Spinal cord (tissue), 10 donors: ENCODE data around the gene SCUBE3. TPM values are rescaled to one million over a fixed set of nuclear protein-coding genes. Genes with fewer than 3 reads are reported as not detected.

Source experiments
- DNase-seq, 6 donors: peaks; one replicate each; pipeline versions ENCODE4 v3.0.0 to v3.0.0-alpha.2; 2013 to 2015; ENCODE audit warnings: low spot score in 6 of 6, low read depth in 4 of 6
- H3K27ac ChIP-seq: one replicate; pipeline ENCODE4 v1.5.1; 2013; ENCODE audit warnings: low read depth, low read length, control low read depth
- H3K27me3 ChIP-seq: one replicate; pipeline ENCODE4 v1.6.1; 2013; ENCODE audit warnings: low read length; ENCODE audit not compliant: control insufficient read depth, insufficient read depth
- H3K36me3 ChIP-seq: one replicate; pipeline ENCODE4 v1.6.1; 2013; ENCODE audit warnings: low read length; ENCODE audit not compliant: control insufficient read depth, insufficient read depth
- H3K4me1 ChIP-seq: one replicate; pipeline ENCODE4 v1.6.1; 2013; ENCODE audit warnings: low read length; ENCODE audit not compliant: control insufficient read depth, insufficient read depth
- H3K4me3 ChIP-seq: one replicate; pipeline ENCODE4 v1.5.1; 2013; ENCODE audit warnings: low read depth, low read length, control low read depth
- H3K9me3 ChIP-seq: one replicate; pipeline ENCODE4 v1.6.1; 2013; ENCODE audit warnings: low read length; ENCODE audit not compliant: control insufficient read depth, insufficient read depth
- WGBS: methylation state at CpG from one replicate; pipeline ENCODE4 v1.1.5; 2013; ENCODE audit warnings: missing lambda C conversion rate; ENCODE audit not compliant: insufficient coverage; 5-methylcytosine and 5-hydroxymethylcytosine counted together
- polyA plus RNA-seq, 2 donors: library from polyadenylated mRNA; unstranded; fragments of 120-200 nt; gene quantifications; one replicate each; pipeline ENCODE4 v1.2.1, GENCODE V29; 2013; ENCODE audit not compliant: insufficient read length in 2 of 2
- total RNA-seq, 2 donors: library from RNA; depleted of rRNA in 1 of 2; stranded (reverse); fragments of 120-200 nt in 1 of 2; fragments of >200 nt in 1 of 2; gene quantifications; one replicate each; pipeline versions ENCODE4 v1.2.3 to v1.2.4, GENCODE V29; 2013 to 2014
- donor health status: healthy.

SCUBE3 gene
- total and polyA plus RNA-seq, 4 donors, result 4.4 to 11.5 (median 7.9) TPM

DNA sequence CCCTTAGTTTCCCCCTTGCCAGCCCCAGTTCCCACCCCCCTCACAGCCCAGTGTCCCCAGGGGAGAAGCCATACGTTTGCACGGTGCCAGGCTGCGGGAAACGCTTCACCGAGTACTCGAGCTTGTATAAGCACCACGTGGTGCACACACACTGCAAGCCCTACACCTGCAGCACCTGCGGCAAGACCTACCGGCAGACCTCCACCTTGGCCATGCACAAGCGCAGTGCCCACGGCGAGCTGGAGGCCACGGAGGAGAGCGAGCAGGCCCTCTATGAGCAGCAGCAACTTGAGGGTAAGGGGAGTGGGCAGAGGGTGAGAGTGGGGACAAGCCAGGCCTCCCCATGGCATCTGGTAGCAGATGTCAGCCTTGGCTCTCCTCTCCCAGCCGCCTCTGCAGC, 78.7 kb downstream of the SCUBE3 start:
- peaks cover 13% of the 10 kb centered on the region for H3K4me1 ChIP-seq
- H3K27ac ChIP-seq, result no peak overlapping the region
- H3K36me3 ChIP-seq, result peaks cover 87% of the 10 kb centered on the region
- no peak for DNase-seq
- H3K4me3 ChIP-seq, result no peak overlapping the region
- no peaks in the 10 kb centered on the region for H3K9me3 ChIP-seq
- H3K27me3 ChIP-seq, result no peaks in the 10 kb centered on the region
- WGBS, result 81% methylated on average over 13 of the region's 15 CpGs

DNA sequence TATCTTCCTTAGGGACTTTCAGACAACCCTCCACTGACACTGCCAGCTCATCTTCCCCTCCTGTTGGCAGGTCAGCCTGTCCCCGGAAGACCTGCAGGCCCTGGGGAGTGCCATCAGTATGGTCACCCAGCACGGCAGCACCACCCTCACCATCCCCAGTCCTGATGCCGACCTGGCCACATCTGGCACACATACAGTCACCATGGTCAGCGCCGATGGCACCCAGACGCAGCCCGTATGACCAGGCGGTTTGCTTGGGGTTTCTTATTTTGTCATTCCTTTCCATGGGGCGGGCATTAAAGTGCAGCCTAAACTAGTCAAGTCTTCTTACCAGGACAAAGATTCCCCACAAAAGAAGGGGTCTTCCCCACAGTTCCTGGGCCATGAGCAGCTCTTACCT, 79.9 kb downstream of the SCUBE3 start:
- no peak overlapping the region for H3K27ac ChIP-seq
- H3K27me3 ChIP-seq, result no peaks in the 10 kb centered on the region
- H3K9me3 ChIP-seq, result no peaks in the 10 kb centered on the region
- H3K36me3 ChIP-seq, result peaks cover 84% of the 10 kb centered on the region
- no peak for DNase-seq
- H3K4me3 ChIP-seq, result no peak overlapping the region
- H3K4me1 ChIP-seq, result peaks cover 21% of the 10 kb centered on the region
- 97% methylated on average over 9 of the region's 9 CpGs for WGBS

DNA sequence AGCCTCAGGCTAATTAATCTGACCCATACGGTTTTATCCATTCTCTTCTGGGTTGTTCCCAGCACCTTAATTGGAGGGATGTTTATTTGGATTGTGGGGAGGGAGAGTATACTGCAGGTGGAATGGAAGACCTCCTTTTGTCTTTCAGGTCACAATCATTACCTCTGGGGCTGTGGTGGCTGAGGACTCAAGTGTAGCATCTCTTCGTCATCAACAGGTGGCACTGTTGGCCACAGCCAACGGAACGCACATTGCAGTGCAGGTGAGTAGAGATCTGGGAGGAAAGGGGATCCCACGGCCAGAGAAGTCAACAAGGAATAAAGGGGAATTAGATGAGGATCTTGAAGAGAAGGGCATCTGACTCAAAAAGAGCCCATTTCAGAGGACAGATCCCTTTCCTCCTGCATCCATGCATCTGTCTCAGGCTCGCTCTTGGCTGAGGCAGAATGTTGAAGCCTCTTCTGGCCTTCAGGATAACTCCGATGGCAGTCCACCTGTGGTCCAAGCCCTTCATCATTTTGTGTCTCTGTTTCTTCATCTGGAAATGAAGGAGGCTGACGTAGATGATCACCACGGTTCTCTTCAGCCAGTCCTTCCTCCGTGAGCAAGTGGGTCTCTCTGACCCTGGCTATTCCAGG, 80.7 kb downstream of the SCUBE3 start:
- 71% methylated on average over 8 of the region's 10 CpGs for WGBS
- peak in 2 of 6 donors; percentile 49 to 77 for DNase-seq
- Histone ChIP-seq H3K27ac (no peak overlapping the region), H3K4me1 (peaks cover 21% of the 10 kb centered on the region), H3K36me3 (peaks cover 77% of the 10 kb centered on the region), H3K4me3 (no peak overlapping the region), H3K27me3 (no peaks in the 10 kb centered on the region), H3K9me3 (no peaks in the 10 kb centered on the region)

DNA sequence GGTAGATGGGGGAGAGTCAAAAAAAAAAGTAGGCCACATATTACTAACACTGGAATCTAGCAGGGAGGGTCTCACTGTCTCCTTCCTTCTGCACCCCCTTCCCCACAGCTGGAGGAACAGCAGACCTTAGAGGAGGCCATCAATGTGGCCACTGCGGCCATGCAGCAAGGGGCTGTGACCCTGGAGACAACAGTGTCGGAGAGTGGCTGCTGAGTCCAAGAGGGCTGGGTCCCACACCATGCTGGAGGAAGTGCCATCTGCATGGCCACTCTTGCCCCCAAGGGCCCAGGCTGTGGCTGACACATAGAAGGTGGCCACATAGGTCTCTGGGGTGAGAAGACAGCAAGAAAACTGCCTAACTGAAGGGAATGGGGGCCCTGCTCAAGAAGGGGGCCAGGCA, 81.3 kb downstream of the SCUBE3 start:
- Histone ChIP-seq H3K9me3 (no peaks in the 10 kb centered on the region), H3K4me3 (no peak overlapping the region), H3K36me3 (peaks cover 71% of the 10 kb centered on the region), H3K27ac (no peak overlapping the region), H3K27me3 (no peaks in the 10 kb centered on the region), H3K4me1 (peaks cover 21% of the 10 kb centered on the region)
- no peak for DNase-seq
- 94% methylated on average over 2 of the region's 2 CpGs for WGBS

DNA sequence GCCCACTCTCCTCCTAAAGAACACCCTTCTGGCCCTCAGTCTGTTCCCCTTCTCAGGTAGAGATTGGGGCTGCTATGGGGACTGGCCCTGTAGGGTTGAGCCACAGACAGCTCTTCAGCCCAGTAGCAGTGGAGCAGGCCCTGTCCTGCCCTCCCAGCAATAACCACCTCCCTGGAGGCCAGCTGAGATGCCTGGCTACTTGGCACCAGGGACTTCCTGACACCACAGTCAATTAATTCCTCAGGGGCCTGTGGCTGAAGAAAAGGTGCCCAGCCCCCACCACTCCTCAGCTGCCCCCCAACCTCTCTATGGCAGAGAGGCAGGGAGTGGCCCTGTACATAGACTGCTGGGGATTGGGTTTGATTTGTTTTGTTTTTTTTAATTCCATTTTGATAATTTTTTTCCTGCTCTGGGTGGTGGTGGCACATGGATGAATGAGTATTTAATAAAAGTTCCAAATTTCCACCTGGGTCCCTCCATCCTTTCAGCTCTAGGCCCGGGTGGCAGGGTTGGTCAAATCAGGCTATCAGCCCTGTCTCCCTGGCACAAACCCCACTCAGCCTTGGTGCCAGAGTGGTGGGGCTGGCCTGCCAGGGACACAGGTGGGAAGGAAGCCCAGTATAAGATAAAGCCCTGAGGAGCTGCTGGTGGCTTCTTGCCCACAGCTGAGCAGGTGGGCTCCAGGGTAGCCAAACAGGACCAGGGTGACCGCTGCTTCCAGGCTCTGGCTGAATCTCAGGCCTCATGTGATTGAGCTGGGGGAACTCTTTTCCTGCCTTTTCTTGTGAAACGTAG, 82.0 kb downstream of the SCUBE3 start:
- H3K4me3 ChIP-seq, result no peak overlapping the region
- 60% methylated on average over 1 of the region's 3 CpGs for WGBS
- no peak overlapping the region for H3K27ac ChIP-seq
- DNase-seq, result peak in 1 of 6 donors; percentile 22
- peaks cover 64% of the 10 kb centered on the region for H3K36me3 ChIP-seq
- no peaks in the 10 kb centered on the region for H3K9me3 ChIP-seq
- H3K4me1 ChIP-seq, result peaks cover 21% of the 10 kb centered on the region
- H3K27me3 ChIP-seq, result no peaks in the 10 kb centered on the region

DNA sequence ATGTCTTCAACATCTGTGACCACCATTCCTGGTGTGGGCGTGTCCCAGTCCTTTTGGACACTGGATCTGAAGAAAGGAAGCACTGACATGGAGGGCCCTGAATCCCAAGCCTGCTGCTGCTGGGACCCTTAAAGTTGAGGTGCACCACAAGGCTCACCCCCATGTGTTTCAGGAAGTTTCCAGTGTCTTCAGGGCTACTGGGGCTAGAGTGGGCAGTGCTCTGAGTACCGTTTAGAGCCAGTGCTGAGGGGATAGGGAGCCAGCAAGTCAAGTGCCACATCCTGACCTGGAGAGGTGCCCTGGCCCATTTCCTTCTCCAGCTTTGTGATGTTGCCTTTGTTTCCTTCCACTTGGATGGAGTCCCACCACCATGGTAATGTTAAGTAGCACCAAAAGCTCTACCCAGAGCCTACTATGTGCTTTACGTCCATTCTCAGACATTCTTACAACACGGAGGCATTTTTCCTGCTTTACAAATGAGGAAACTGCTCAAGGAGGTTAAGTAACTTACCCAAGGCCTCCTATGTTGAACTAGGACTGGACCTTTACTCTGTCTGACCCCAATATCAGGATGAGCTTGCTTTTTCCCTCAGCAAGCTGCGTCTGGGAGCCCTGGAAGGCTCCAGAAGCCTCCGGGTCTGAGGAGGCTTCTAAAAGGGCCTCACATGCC, 83.3 kb downstream of the SCUBE3 start:
- Histone ChIP-seq H3K27me3 (no peaks in the 10 kb centered on the region), H3K36me3 (peaks cover 51% of the 10 kb centered on the region), H3K4me3 (no peak overlapping the region), H3K4me1 (peaks cover 21% of the 10 kb centered on the region), H3K9me3 (no peaks in the 10 kb centered on the region), H3K27ac (no peak overlapping the region)
- no peak for DNase-seq
- 64% methylated on average over 6 of the region's 6 CpGs for WGBS

DNA sequence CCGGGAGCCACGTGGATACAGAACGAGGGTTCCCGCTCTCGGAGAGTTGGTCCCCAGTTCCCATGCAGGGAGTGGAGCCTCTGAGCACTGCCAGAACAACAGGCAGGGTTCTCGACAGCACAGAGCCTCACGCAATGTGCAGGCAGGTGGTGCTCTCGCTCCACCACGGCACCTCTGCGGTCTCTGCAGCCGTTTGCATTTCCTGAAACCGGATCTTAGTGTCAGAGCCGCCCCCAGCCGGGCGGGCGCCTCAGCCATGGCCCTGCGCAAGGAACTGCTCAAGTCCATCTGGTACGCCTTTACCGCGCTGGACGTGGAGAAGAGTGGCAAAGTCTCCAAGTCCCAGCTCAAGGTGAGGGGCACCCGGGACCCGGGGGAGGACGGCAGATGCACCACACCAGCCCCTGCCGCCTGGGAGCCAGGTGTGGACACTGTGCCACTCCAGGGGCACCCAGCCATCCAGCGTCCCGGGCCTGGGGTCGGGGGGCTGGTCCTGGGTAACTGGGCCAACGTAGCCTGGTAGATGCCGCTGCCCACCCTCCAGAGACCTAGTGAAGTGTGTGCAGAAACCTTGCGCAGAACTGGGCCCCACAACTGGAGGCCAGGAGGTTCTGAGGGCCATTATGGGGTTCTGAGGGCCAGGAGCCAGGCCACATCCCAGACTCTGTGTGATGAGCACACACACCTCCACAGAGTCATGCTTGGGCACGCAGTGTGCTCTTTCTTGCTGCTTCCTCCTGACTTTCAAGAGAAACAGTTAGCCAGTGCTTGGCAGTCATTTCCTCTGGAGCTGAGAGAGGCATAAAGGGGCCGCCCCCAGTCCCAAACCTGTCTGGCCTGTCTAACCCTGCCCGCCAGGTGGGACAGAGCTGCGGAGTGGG, 84.1 kb downstream of the SCUBE3 start, which contains the start of gene DEF6:
DEF6 (plus strand) TSS at position 218 of the 881 bp plus-strand sequence; CDS start at position 257, 39 bp downstream.
- Histone ChIP-seq H3K4me1 (peaks cover 21% of the 10 kb centered on the region), H3K27me3 (no peaks in the 10 kb centered on the region), H3K9me3 (no peaks in the 10 kb centered on the region), H3K27ac (no peak within 1 kb of the TSS), H3K4me3 (peak within 1 kb of the TSS; percentile 13), H3K36me3 (peaks cover 43% of the 10 kb centered on the region)
- 37% methylated on average over 32 of the region's 35 CpGs for WGBS
- peak in 4 of 6 donors; percentile 23 to 79 (median 53) for DNase-seq

DNA sequence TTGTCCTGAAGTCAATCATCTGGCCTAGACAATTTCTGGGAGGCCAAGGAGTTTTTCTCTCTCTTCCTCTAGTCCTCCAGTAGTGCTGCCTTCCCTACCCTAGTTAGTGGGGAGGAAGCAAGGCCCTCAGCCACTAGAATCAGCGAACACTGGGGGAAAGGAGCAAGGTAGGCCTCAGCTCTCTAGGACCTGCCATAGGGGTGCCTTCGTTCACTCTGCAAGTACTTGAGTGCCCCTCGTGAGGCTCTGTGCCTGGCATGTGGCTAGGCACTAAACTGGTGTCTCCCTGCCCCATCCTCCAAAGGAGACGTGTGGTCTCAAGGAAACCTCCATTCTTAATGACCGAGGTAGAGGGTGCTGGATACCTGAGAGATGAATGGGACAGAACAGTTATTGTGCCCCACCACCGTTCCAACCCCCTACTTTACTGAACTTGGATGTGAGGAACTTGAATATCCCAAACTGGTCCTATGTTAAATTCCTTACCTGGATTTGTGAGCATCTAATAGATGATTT, 84.9 kb downstream of the SCUBE3 start:
- WGBS, result 89% methylated on average over 4 of the region's 6 CpGs
- no peaks in the 10 kb centered on the region for H3K9me3 ChIP-seq
- no peaks in the 10 kb centered on the region for H3K27me3 ChIP-seq
- H3K4me3 ChIP-seq, result peak overlapping the region; percentile 13
- peaks cover 21% of the 10 kb centered on the region for H3K4me1 ChIP-seq
- DNase-seq, result no peak
- peaks cover 36% of the 10 kb centered on the region for H3K36me3 ChIP-seq
- no peak overlapping the region for H3K27ac ChIP-seq

DNA sequence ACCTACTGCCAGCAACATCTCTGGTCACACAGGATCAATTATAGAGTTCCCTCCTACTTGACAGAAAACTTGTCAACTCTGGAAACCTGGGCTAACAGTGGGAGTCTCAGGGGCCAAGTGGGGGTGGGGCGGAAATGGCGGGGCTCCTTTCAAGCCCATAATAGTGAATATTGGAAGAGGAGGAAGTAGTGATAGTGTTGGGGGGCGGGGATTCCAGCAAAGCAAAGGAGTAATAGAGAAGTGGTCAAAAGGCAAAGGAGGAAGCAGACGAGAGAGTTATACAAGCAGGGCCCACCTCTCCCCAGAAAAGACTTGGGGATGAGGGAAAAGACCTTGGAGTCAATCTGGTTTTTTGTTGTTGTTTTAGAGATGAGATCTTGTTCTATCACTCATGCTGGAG, 85.9 kb downstream of the SCUBE3 start:
- peaks cover 31% of the 10 kb centered on the region for H3K36me3 ChIP-seq
- peaks cover 21% of the 10 kb centered on the region for H3K4me1 ChIP-seq
- DNase-seq, result no peak
- H3K27ac ChIP-seq, result no peak overlapping the region
- 86% methylated on average over 4 of the region's 4 CpGs for WGBS
- H3K27me3 ChIP-seq, result no peaks in the 10 kb centered on the region
- H3K9me3 ChIP-seq, result no peaks in the 10 kb centered on the region
- H3K4me3 ChIP-seq, result no peak overlapping the region
